ENCODE measurements around the gene B4GALNT3. TPM values are rescaled to one million over a fixed set of nuclear protein-coding genes. Genes with fewer than 3 reads are reported as not detected.

Gene B4GALNT3
- total RNA-seq, 1 donor from 2014 or later: 2.9 TPM

DNA sequence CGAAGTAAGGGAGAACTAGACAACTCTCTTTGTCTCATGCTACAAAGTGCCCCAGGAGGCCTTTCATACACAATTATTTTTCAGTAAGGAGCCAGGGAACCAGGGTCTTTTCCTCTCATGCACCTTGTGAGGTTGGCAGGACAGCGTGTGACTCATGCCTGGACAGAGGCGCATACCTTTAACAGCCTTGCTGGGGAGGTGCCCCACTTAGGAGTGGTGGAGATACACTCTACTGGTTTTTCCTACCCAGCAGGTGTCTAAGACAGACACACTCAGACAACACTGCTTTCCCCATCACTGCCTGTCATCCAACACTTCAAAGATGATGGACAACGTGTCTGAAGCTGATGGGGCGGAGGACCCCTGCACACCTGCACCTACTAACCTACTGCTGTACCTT is 49.1 kb downstream of the B4GALNT3 start:
- H3K4me3 Mint-ChIP-seq (ENCODE audit: unreplicated experiment): no peak overlapping the region
- DNase-seq (ENCODE audit: low spot score): no peak
- no peaks in the 10 kb centered on the region for H3K9me3 Mint-ChIP-seq (ENCODE audit: low read depth)
- H3K27me3 Mint-ChIP-seq (ENCODE audit: low read depth): peaks cover 2% of the 10 kb centered on the region
- no peak overlapping the region for H3K27ac Mint-ChIP-seq (ENCODE audit: unreplicated experiment)
- TF ChIP-seq, protein P1, sequence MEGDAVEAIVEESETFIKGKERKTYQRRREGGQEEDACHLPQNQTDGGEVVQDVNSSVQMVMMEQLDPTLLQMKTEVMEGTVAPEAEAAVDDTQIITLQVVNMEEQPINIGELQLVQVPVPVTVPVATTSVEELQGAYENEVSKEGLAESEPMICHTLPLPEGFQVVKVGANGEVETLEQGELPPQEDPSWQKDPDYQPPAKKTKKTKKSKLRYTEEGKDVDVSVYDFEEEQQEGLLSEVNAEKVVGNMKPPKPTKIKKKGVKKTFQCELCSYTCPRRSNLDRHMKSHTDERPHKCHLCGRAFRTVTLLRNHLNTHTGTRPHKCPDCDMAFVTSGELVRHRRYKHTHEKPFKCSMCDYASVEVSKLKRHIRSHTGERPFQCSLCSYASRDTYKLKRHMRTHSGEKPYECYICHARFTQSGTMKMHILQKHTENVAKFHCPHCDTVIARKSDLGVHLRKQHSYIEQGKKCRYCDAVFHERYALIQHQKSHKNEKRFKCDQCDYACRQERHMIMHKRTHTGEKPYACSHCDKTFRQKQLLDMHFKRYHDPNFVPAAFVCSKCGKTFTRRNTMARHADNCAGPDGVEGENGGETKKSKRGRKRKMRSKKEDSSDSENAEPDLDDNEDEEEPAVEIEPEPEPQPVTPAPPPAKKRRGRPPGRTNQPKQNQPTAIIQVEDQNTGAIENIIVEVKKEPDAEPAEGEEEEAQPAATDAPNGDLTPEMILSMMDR (IDR thresholded peaks at IDR 0.05): no peak
- H3K4me1 Mint-ChIP-seq (ENCODE audit: low read depth): peaks cover 16% of the 10 kb centered on the region
- H3K36me3 Mint-ChIP-seq (ENCODE audit: low read depth): no peaks in the 10 kb centered on the region

DNA sequence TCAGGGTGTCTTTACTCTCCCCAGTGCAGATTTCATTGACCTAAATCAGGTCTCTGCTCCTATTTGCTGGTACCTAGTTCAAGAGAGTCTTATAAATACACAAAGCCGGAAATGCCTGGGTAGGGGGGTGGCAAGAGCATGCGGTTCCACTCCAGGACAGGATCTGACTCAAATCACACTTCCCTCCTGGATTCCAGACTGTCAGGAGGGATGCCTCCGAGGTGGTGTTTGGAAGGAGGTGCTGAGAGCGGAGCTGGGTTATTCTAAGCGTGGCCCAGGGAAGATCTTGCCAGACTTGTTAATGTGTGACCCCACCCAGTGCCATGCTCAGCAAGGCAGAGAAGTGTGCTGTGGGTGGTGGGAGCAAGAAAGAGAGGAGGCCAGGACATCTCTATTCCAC is 49.8 kb downstream of the B4GALNT3 start:
- DNase-seq (ENCODE audit: low spot score): no peak
- H3K27ac Mint-ChIP-seq (ENCODE audit: unreplicated experiment): no peak overlapping the region
- H3K4me3 Mint-ChIP-seq (ENCODE audit: unreplicated experiment): no peak overlapping the region
- H3K9me3 Mint-ChIP-seq (ENCODE audit: low read depth): no peaks in the 10 kb centered on the region
- H3K4me1 Mint-ChIP-seq (ENCODE audit: low read depth): peaks cover 16% of the 10 kb centered on the region
- peaks cover 2% of the 10 kb centered on the region for H3K27me3 Mint-ChIP-seq (ENCODE audit: low read depth)
- TF ChIP-seq, protein P1 (IDR thresholded peaks at IDR 0.05): no peak
- no peaks in the 10 kb centered on the region for H3K36me3 Mint-ChIP-seq (ENCODE audit: low read depth)

GRCh38 chr12:510071-510825 is 50.5 kb downstream of the B4GALNT3 start:
- TF ChIP-seq, protein P1 (IDR thresholded peaks at IDR 0.05): no peak
- Mint-ChIP-seq H3K27ac (ENCODE audit: unreplicated experiment) (no peak overlapping the region), H3K27me3 (ENCODE audit: low read depth) (peaks cover 2% of the 10 kb centered on the region), H3K4me1 (ENCODE audit: low read depth) (peaks cover 16% of the 10 kb centered on the region), H3K4me3 (ENCODE audit: unreplicated experiment) (no peak overlapping the region), H3K9me3 (ENCODE audit: low read depth) (no peaks in the 10 kb centered on the region), H3K36me3 (ENCODE audit: low read depth) (no peaks in the 10 kb centered on the region)
- DNase-seq (ENCODE audit: low spot score): no peak

- H3K27ac Mint-ChIP-seq (ENCODE audit: unreplicated experiment): no peak overlapping the region
- no peak for DNase-seq (ENCODE audit: low spot score)
- no peak overlapping the region for H3K4me3 Mint-ChIP-seq (ENCODE audit: unreplicated experiment)
- H3K27me3 Mint-ChIP-seq (ENCODE audit: low read depth): no peaks in the 10 kb centered on the region
- H3K4me1 Mint-ChIP-seq (ENCODE audit: low read depth): peaks cover 16% of the 10 kb centered on the region
- H3K36me3 Mint-ChIP-seq (ENCODE audit: low read depth): no peaks in the 10 kb centered on the region
- no peaks in the 10 kb centered on the region for H3K9me3 Mint-ChIP-seq (ENCODE audit: low read depth)
- TF ChIP-seq, protein P1 (IDR thresholded peaks at IDR 0.05): no peak
These were observed 53.2 kb downstream of the B4GALNT3 start for GRCh38 chr12:512933-513332.

- Mint-ChIP-seq H3K27me3 (ENCODE audit: low read depth) (no peaks in the 10 kb centered on the region), H3K4me3 (ENCODE audit: unreplicated experiment) (no peak overlapping the region), H3K4me1 (ENCODE audit: low read depth) (peaks cover 16% of the 10 kb centered on the region), H3K9me3 (ENCODE audit: low read depth) (no peaks in the 10 kb centered on the region), H3K36me3 (ENCODE audit: low read depth) (no peaks in the 10 kb centered on the region), H3K27ac (ENCODE audit: unreplicated experiment) (no peak overlapping the region)
- TF ChIP-seq, protein P1 (IDR thresholded peaks at IDR 0.05): no peak
- DNase-seq (ENCODE audit: low spot score): no peak
These were observed 53.7 kb downstream of the B4GALNT3 start for GRCh38 chr12:513446-513845.
